Natural killer cell (primary cell): Measurements from ENCODE around the gene PSMF1. TPM values are rescaled to one million over a fixed set of nuclear protein-coding genes. Genes with fewer than 3 reads are reported as not detected.

Source experiments
- ATAC-seq, 3 donors: fragments of 150-1000 bp in 2 of 3; fragments of 200-7000 bp in 1 of 3; cut with Tn5 transposase; 1 replicate in 1 of 3; 2 replicates in 2 of 3; pipeline ENCODE4 v1.10.0; 2021; ENCODE audit warnings: mild to moderate bottlenecking in 2 of 3, moderate library complexity in 2 of 3
- DNase-seq, 2 donors: peaks; one replicate each; pipeline versions ENCODE4 v3.0.0 to v3.0.0-alpha.2; 2013 to 2021; ENCODE audit warnings: mixed read lengths in 1 of 2
- H3K27ac ChIP-seq: one replicate; pipeline ENCODE4 v1.5.1; 2013; ENCODE audit warnings: mild to moderate bottlenecking, low read length
- H3K27me3 ChIP-seq: one replicate; pipeline ENCODE4 v1.6.1; 2013; ENCODE audit warnings: low read length; ENCODE audit not compliant: control insufficient read depth, insufficient read depth
- H3K36me3 ChIP-seq: one replicate; pipeline ENCODE4 v1.6.1; 2013; ENCODE audit warnings: low read length; ENCODE audit not compliant: control insufficient read depth, insufficient read depth
- H3K4me1 ChIP-seq: one replicate; pipeline ENCODE4 v1.6.1; 2013; ENCODE audit warnings: low read length; ENCODE audit not compliant: control insufficient read depth, insufficient read depth
- H3K4me3 ChIP-seq: one replicate; pipeline ENCODE4 v1.5.1; 2013; ENCODE audit warnings: low read length
- H3K9me3 ChIP-seq: one replicate; pipeline ENCODE4 v1.6.1; 2013; ENCODE audit warnings: low read length; ENCODE audit not compliant: control insufficient read depth, insufficient read depth
- H3K27ac Mint-ChIP-seq, 2 donors: one replicate each; pipeline ENCODE4 v1.8.0; 2022; ENCODE audit warnings: mild to moderate bottlenecking in 2 of 2, mixed read lengths in 2 of 2, moderate library complexity in 1 of 2
- H3K27me3 Mint-ChIP-seq, 2 donors: one replicate each; pipeline ENCODE4 v1.8.0; 2022; ENCODE audit warnings: low read depth in 2 of 2, mixed read lengths in 2 of 2
- H3K36me3 Mint-ChIP-seq: one replicate; pipeline ENCODE4 v1.8.0; 2022; ENCODE audit warnings: mixed read lengths
- H3K4me1 Mint-ChIP-seq, 2 donors: one replicate each; pipeline ENCODE4 v1.8.0; 2022; ENCODE audit warnings: mixed read lengths in 2 of 2
- H3K4me3 Mint-ChIP-seq: one replicate; pipeline ENCODE4 v1.8.0; 2022; ENCODE audit warnings: mild to moderate bottlenecking, moderate library complexity, mixed read lengths
- H3K9me3 Mint-ChIP-seq, 2 donors: one replicate each; pipeline ENCODE4 v1.8.0; 2022; ENCODE audit warnings: mixed read lengths in 2 of 2
- WGBS: methylation state at CpG from one replicate; pipeline ENCODE4 v1.1.7; 2013; ENCODE audit warnings: missing lambda C conversion rate; ENCODE audit not compliant: insufficient coverage; 5-methylcytosine and 5-hydroxymethylcytosine counted together
- intact Hi-C: fragments of 100-400 bp; cut with micrococcal nuclease; formaldehyde crosslinking; loops from one replicate; pipeline ENCODE4 v1.14.2; 2022
- total RNA-seq, 4 donors: library from RNA; stranded (reverse); fragments of 120-200 nt in 1 of 4; gene quantifications; one replicate each; pipeline versions ENCODE4 v1.2.3 to v1.2.4, GENCODE V29; 2013 to 2022
- TF ChIP-seq, protein P1 (sequence below): fragments of 200-600 bp; IDR thresholded peaks from one replicate; pipeline ENCODE4 v1.8.0; 2022; ENCODE audit warnings: antibody characterized with exemption

The PSMF1 gene
- total RNA-seq, 3 donors from 2014 or later (not counting 1 experiment from before 2014, with no cell fraction given), result 97.1 to 107 (median 101) TPM

DNA sequence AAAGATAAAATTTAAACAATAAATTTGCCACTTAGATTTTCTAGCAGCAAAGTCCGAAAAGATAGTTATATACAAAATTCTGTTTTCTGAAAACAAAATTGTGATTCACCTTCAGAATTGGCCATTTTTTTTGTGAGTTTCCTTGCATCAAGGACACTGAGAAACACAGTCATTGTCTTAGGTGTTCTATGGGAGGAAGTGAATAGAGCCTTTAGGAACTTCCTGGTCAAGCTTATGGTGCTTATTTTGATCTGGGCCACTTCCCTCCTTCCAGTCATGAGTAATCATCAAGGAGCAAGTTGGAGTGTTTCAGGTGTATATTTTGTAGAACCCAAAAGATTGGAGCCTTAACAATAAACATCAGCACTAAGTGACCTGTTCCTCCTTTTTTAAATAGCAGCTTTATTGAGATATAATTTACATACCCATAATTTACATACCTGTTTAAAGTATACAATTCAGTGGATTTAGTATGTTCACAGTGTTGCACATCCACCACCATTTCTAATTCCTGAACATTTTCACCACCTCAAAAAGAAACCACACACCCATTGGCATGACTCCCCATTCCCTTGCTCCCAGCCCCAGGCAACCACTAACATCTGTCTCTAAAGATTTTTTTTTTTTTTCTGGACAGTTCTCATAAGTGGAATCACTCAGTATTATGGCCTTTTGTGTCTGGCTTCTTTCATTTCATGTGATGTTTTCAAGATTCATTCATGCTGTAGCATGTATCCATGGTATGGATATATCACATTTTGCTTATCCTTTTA, 48.7 kb downstream of the PSMF1 start:
- Histone ChIP-seq H3K9me3 (no peaks in the 10 kb centered on the region), H3K27me3 (no peaks in the 10 kb centered on the region)
- 100% methylated on average over 1 of the region's 1 CpG for WGBS

DNA sequence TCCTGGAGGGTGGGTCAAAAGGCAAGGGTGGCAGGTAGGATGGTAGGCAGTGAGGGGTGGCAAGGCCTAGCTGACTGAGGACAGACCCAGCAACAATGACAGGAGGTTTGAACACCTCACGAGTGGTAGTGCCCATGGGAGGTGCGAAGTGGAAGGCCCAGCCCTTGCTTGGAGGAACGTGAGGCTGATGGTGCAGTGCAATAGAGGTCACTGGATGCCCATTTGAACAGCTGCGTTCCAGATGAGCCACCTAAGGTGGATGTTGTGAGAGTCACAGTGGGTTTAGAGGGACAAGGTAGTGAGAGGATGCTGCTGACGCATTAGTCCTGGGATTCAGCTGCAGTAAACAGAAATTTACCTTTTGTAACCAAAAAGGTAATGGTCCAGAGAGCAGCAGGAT, 50.8 kb downstream of the PSMF1 start:
- H3K9me3 ChIP-seq, result no peaks in the 10 kb centered on the region
- TF ChIP-seq, protein P1, sequence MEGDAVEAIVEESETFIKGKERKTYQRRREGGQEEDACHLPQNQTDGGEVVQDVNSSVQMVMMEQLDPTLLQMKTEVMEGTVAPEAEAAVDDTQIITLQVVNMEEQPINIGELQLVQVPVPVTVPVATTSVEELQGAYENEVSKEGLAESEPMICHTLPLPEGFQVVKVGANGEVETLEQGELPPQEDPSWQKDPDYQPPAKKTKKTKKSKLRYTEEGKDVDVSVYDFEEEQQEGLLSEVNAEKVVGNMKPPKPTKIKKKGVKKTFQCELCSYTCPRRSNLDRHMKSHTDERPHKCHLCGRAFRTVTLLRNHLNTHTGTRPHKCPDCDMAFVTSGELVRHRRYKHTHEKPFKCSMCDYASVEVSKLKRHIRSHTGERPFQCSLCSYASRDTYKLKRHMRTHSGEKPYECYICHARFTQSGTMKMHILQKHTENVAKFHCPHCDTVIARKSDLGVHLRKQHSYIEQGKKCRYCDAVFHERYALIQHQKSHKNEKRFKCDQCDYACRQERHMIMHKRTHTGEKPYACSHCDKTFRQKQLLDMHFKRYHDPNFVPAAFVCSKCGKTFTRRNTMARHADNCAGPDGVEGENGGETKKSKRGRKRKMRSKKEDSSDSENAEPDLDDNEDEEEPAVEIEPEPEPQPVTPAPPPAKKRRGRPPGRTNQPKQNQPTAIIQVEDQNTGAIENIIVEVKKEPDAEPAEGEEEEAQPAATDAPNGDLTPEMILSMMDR, result no peak

More for the DNA sequence above, 48.7 kb downstream of the PSMF1 start:
- Mint-ChIP-seq H3K36me3 (peaks cover 30% of the 10 kb centered on the region), H3K9me3 (no peaks in the 10 kb centered on the region), H3K27ac (no peak overlapping the region), H3K4me3 (no peak overlapping the region), H3K27me3 (no peaks in the 10 kb centered on the region), H3K4me1 (peaks cover 5 to 7% of the 10 kb centered on the region in 2 donors)
- peaks cover 81% of the 10 kb centered on the region for H3K36me3 ChIP-seq
- DNase-seq (no peak), ATAC-seq (no peak)
- intact Hi-C loops, result no loop called here
- H3K4me3 ChIP-seq, result no peak overlapping the region
- TF ChIP-seq, protein P1, result no peak
- H3K4me1 ChIP-seq, result no peaks in the 10 kb centered on the region
- H3K27ac ChIP-seq, result no peak overlapping the region

GRCh38 chr20:1171461-1172093, 53.2 kb downstream of the PSMF1 start:
- 94% methylated on average over 4 of the region's 4 CpGs for WGBS
- no peak for ATAC-seq
- no peak overlapping the region for H3K27ac Mint-ChIP-seq
- DNase-seq, result peak in 1 of 2 donors; percentile 25
- no peaks in the 10 kb centered on the region for H3K9me3 ChIP-seq
- no peaks in the 10 kb centered on the region for H3K27me3 Mint-ChIP-seq
- no peaks in the 10 kb centered on the region for H3K4me1 Mint-ChIP-seq
- peaks cover 47% of the 10 kb centered on the region for H3K36me3 ChIP-seq
- intact Hi-C loops, result no loop called here
- H3K9me3 Mint-ChIP-seq, result no peaks in the 10 kb centered on the region
- no peak overlapping the region for H3K27ac ChIP-seq
- no peak overlapping the region for H3K4me3 Mint-ChIP-seq
- no peaks in the 10 kb centered on the region for H3K27me3 ChIP-seq
- no peak overlapping the region for H3K4me3 ChIP-seq
- TF ChIP-seq, protein P1, result no peak
- no peaks in the 10 kb centered on the region for H3K4me1 ChIP-seq
- peaks cover 19% of the 10 kb centered on the region for H3K36me3 Mint-ChIP-seq

More for the DNA sequence above, 50.8 kb downstream of the PSMF1 start:
- no peaks in the 10 kb centered on the region for H3K4me1 ChIP-seq
- Mint-ChIP-seq H3K27me3 (no peaks in the 10 kb centered on the region), H3K4me1 (no peaks in the 10 kb centered on the region), H3K4me3 (no peak overlapping the region), H3K27ac (no peak overlapping the region), H3K36me3 (peaks cover 30% of the 10 kb centered on the region), H3K9me3 (no peaks in the 10 kb centered on the region)
- intact Hi-C loops, result no loop called here
- ATAC-seq, result no peak
- no peak for DNase-seq
- H3K36me3 ChIP-seq, result peaks cover 69% of the 10 kb centered on the region
- 96% methylated on average over 5 of the region's 5 CpGs for WGBS
- no peak overlapping the region for H3K27ac ChIP-seq
- H3K4me3 ChIP-seq, result no peak overlapping the region
- H3K27me3 ChIP-seq, result no peaks in the 10 kb centered on the region
